WTC11 (cell line): ENCODE results near the gene CSPG4. TPM values are rescaled to one million over a fixed set of nuclear protein-coding genes. Genes with fewer than 3 reads are reported as not detected.

ENCODE experiments used
- ATAC-seq: fragments of 200-7000 bp; cut with Tn5 transposase; 2 replicates; pipeline ENCODE4 v1.10.0; 2021; ENCODE audit warnings: mild to moderate bottlenecking, moderate library complexity
- CTCF ChIA-PET: fragments of 300-600 bp; sonication (Branson Sonifier 250); formaldehyde crosslinking; loops from one replicate; lab custom pipeline; 2021; ENCODE audit warnings: antibody characterized with exemption; lab: Charles Lee
- POLR2A ChIA-PET: fragments of 350-600 bp; sonication (Branson Sonifier 250); formaldehyde crosslinking; loops from one replicate; lab custom pipeline; 2021; ENCODE audit warnings: antibody characterized with exemption; lab: Charles Lee
- DNase-seq: peaks from one replicate; pipeline ENCODE4 v3.0.0; 2021; ENCODE audit warnings: low spot score
- H3K27ac Mint-ChIP-seq: 2 replicates; pipeline ENCODE4 v1.8.0; 2021; ENCODE audit warnings: mixed read lengths
- H3K27me3 Mint-ChIP-seq: 2 replicates; pipeline ENCODE4 v1.8.0; 2021; ENCODE audit warnings: low read depth, mild to moderate bottlenecking, moderate library complexity, mixed read lengths
- H3K36me3 Mint-ChIP-seq: 2 replicates; pipeline ENCODE4 v1.8.0; 2021; ENCODE audit warnings: mixed read lengths
- H3K4me1 Mint-ChIP-seq: 2 replicates; pipeline ENCODE4 v1.8.0; 2022; ENCODE audit warnings: mixed read lengths
- H3K4me3 Mint-ChIP-seq: 2 replicates; pipeline ENCODE4 v1.8.0; 2021; ENCODE audit warnings: mild to moderate bottlenecking, moderate library complexity, mixed read lengths
- H3K9me3 Mint-ChIP-seq: 2 replicates; pipeline ENCODE4 v1.8.0; 2021; ENCODE audit warnings: mixed read lengths
- ATF2 ChIP-seq: sonication (generic); formaldehyde crosslinking; IDR thresholded peaks from 2 replicates; pipeline ENCODE4 v1.8.1; 2022; ENCODE audit warnings: low read depth, missing genetic modification reagents, borderline replicate concordance
- E2F5 ChIP-seq: sonication (generic); formaldehyde crosslinking; IDR thresholded peaks from 2 replicates; pipeline ENCODE4 v1.8.1; 2022; ENCODE audit warnings: mild to moderate bottlenecking, moderate library complexity, missing genetic modification reagents
- ESRRA ChIP-seq: sonication (generic); formaldehyde crosslinking; IDR thresholded peaks from 2 replicates; pipeline ENCODE4 v1.8.1; 2022; ENCODE audit warnings: mild to moderate bottlenecking, missing genetic modification reagents, borderline replicate concordance
- FOXJ3 ChIP-seq: sonication (generic); formaldehyde crosslinking; IDR thresholded peaks from 2 replicates; pipeline ENCODE4 v1.9.0; 2021; ENCODE audit warnings: missing genetic modification reagents, mild to moderate bottlenecking, borderline replicate concordance
- GABPB1 ChIP-seq: sonication (generic); formaldehyde crosslinking; IDR thresholded peaks from 2 replicates; pipeline ENCODE4 v1.8.1; 2023; ENCODE audit warnings: mild to moderate bottlenecking, missing genetic modification reagents
- GTF2I ChIP-seq: fragments of 250-450 bp; sonication (Bioruptor Pico); conservative IDR thresholded peaks from 2 replicates; pipeline ENCODE4 v1.4.0; 2021; ENCODE audit warnings: mild to moderate bottlenecking
- MXD4 ChIP-seq: fragments of 250-450 bp; sonication (Bioruptor Pico); IDR thresholded peaks from 2 replicates; pipeline ENCODE4 v1.8.0; 2021; ENCODE audit warnings: mild to moderate bottlenecking, moderate library complexity, borderline replicate concordance
- NFYB ChIP-seq: sonication (generic); formaldehyde crosslinking; conservative IDR thresholded peaks from 2 replicates; pipeline ENCODE4 v1.8.0; 2022; ENCODE audit warnings: low read depth, missing genetic modification reagents
- SOX15 ChIP-seq: fragments of 250-450 bp; sonication (Bioruptor Pico); IDR thresholded peaks from 2 replicates; pipeline ENCODE4 v1.9.0; 2021; ENCODE audit warnings: mild to moderate bottlenecking
- ZBTB43 ChIP-seq: sonication (generic); formaldehyde crosslinking; IDR thresholded peaks from 2 replicates; pipeline ENCODE4 v1.8.1; 2023; ENCODE audit warnings: mild to moderate bottlenecking, missing genetic modification reagents
- ZMAT4 ChIP-seq: fragments of 250-450 bp; sonication (Bioruptor Pico); IDR thresholded peaks from 2 replicates; pipeline ENCODE4 v1.9.0; 2021; ENCODE audit warnings: mild to moderate bottlenecking
- ZNF317 ChIP-seq: sonication (generic); formaldehyde crosslinking; IDR thresholded peaks from 2 replicates; pipeline ENCODE4 v1.8.1; 2023; ENCODE audit warnings: low read depth, mild to moderate bottlenecking, moderate library complexity, missing genetic modification reagents, borderline replicate concordance
- ZNF416 ChIP-seq: fragments of 250-450 bp; sonication (Bioruptor Pico); IDR thresholded peaks from 2 replicates; pipeline ENCODE4 v1.9.0; 2021; ENCODE audit warnings: mild to moderate bottlenecking, inconsistent platforms
- total RNA-seq: library from RNA; stranded (reverse); gene quantifications from 3 replicates; pipeline ENCODE4 v1.2.3, GENCODE V29; 2021
- TF ChIP-seq, protein P1 (sequence below): sonication (generic); formaldehyde crosslinking; IDR thresholded peaks from 2 replicates; pipeline ENCODE4 v1.8.0; 2023; ENCODE audit warnings: missing genetic modification reagents
- TF ChIP-seq, protein P2 (sequence below): fragments of 250-450 bp; sonication (Bioruptor Pico); IDR thresholded peaks from 2 replicates; pipeline ENCODE4 v1.9.0; 2021; ENCODE audit warnings: moderate library complexity, mild to moderate bottlenecking, inconsistent platforms, borderline replicate concordance
- TF ChIP-seq, protein P3 (sequence below): sonication (generic); formaldehyde crosslinking; conservative IDR thresholded peaks from 2 replicates; pipeline ENCODE4 v1.8.1; 2022; ENCODE audit warnings: mild to moderate bottlenecking, missing genetic modification reagents

The CSPG4 gene
- total RNA-seq, 1 experiment from 2014 or later, result 2.9 TPM

GRCh38 chr15:75647370-75648155 lies 65.1 kb downstream of the CSPG4 start, which contains the start of gene SNX33 (continued):
- TF ChIP-seq ZBTB43 (CRISPR knock-in tag), result peak; percentile 87; the same call in 1 of the 2 replicates

DNA sequence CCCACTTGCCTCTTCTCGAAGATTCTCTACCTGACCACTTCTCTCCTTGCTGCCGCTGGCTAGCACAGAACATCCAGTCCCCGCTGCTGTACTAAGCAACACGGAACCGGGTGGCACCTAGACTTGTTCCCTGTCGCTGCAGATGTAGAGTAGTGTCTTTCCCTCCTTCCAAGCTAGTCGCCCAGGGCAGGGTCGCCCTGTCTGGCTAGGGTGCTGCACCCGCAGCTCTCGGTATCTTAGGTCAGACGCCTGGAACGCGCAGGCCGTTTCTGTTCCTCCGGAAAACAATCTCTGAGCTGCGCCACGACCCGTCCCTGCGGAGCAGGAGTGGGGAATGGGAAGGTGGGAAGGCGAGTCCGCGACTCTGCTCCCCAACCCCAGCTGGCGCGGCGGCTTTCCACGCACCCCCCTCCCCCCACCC lies 65.7 kb downstream of the CSPG4 start:
- Mint-ChIP-seq H3K36me3 (peaks cover 15% of the 10 kb centered on the region), H3K4me3 (peak overlapping the region; percentile 91), H3K27ac (peak overlapping the region; percentile 15; the same call in 1 of the 2 replicates)
- ATAC-seq (peak; percentile 4), DNase-seq (peak; percentile 21)
- TF ChIP-seq GTF2I (CRISPR knock-in tag) (no peak), ZNF317 (CRISPR knock-in tag) (no peak), MXD4 (no peak), FOXJ3 (CRISPR knock-in tag) (no peak), ATF2 (CRISPR knock-in tag) (no peak), SOX15 (CRISPR knock-in tag) (no peak), ESRRA (CRISPR knock-in tag) (no peak)
- TF ChIP-seq, all 79 proteins: peak for 0
- H3K4me1 Mint-ChIP-seq, result peaks cover 45% of the 10 kb centered on the region
- ChIA-PET CTCF (interaction anchor here (0.6 to 2.6 kb wide), 23 partner anchors 9 to 445 kb away, joined by 3 to 18 read pairs (median 7); partner anchors contain the start of genes C15orf39, MAN2C1, PTPN9 and SIN3A), POLR2A (interaction anchor here (0.8 to 2.6 kb wide), 9 partner anchors 9 to 194 kb away, joined by 3 to 34 read pairs (median 6); partner anchors contain the start of genes IMP3, PTPN9, SIN3A and SNUPN)
- no peaks in the 10 kb centered on the region for H3K9me3 Mint-ChIP-seq
- peaks cover 23% of the 10 kb centered on the region for H3K27me3 Mint-ChIP-seq

DNA sequence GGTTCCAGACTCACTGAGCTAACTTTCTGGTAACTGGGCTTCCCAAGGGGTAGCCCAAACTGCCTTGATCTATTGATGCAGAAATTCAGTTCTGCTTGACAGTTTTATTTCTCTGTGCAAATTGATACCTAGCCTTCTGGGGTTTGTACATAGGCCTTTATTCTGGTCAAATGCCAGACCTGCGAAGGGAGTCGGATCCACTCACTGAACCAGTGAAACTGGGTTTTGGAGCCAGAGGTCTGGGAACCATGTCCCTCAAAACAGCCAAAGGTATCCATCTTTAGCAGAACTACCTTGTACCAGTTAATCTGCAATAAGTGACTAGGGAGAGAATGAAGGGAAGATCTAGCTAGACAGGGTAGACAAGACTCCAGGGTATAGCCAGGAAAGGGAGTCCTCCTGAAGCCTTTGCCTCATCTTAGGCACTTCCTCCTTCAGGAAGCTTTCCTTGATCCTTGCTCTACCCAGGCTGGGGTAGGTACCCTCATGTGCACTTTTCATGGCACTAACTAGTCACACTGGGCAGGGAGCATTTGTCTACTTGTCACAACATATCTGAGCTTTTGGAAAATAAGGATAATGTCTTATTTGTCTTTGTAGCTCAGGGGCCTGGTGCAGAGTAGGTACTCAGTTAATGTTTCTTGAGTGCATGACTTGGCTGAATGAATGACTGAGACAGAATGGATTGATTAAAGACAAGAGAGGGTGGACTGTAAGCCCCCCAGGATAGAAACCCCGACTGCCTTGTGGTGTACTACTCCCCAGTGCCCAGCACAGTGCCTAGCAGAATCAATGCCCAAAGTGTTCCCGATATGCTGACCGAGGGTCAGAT lies 66.3 kb downstream of the CSPG4 start:
- ChIA-PET POLR2A (interaction anchor here (1.5 to 2.6 kb wide), 4 partner anchors 20 to 193 kb away, joined by 4 to 34 read pairs (median 13); partner anchors contain the start of genes PTPN9, SIN3A and SNUPN), CTCF (interaction anchor here (0.8 to 2.6 kb wide), 10 partner anchors 8 to 445 kb away, joined by 5 to 18 read pairs (median 10); partner anchors contain the start of genes C15orf39, MAN2C1 and PTPN9)
- H3K4me3 Mint-ChIP-seq, result peak overlapping the region; percentile 91
- peaks cover 15% of the 10 kb centered on the region for H3K36me3 Mint-ChIP-seq
- H3K27me3 Mint-ChIP-seq, result peaks cover 23% of the 10 kb centered on the region
- DNase-seq (no peak), ATAC-seq (no peak)
- peaks cover 39% of the 10 kb centered on the region for H3K4me1 Mint-ChIP-seq
- no peaks in the 10 kb centered on the region for H3K9me3 Mint-ChIP-seq
- H3K27ac Mint-ChIP-seq, result no peak overlapping the region
- TF ChIP-seq, protein P1, sequence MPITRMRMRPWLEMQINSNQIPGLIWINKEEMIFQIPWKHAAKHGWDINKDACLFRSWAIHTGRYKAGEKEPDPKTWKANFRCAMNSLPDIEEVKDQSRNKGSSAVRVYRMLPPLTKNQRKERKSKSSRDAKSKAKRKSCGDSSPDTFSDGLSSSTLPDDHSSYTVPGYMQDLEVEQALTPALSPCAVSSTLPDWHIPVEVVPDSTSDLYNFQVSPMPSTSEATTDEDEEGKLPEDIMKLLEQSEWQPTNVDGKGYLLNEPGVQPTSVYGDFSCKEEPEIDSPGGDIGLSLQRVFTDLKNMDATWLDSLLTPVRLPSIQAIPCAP, result no peak
- TF ChIP-seq FOXJ3 (CRISPR knock-in tag), result no peak
- TF ChIP-seq ZNF416 (CRISPR knock-in tag), result no peak
- no peak for TF ChIP-seq E2F5 (CRISPR knock-in tag)
- TF ChIP-seq GABPB1 (CRISPR knock-in tag), result no peak
- TF ChIP-seq, protein P2, sequence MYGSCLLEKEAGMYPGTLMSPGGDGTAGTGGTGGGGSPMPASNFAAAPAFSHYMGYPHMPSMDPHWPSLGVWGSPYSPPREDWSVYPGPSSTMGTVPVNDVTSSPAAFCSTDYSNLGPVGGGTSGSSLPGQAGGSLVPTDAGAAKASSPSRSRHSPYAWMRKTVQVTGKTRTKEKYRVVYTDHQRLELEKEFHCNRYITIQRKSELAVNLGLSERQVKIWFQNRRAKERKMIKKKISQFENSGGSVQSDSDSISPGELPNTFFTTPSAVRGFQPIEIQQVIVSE (CRISPR knock-in tag), result no peak
- TF ChIP-seq NFYB, result no peak
- TF ChIP-seq ZMAT4 (CRISPR knock-in tag), result no peak
- TF ChIP-seq, protein P3, sequence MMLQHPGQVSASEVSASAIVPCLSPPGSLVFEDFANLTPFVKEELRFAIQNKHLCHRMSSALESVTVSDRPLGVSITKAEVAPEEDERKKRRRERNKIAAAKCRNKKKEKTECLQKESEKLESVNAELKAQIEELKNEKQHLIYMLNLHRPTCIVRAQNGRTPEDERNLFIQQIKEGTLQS (CRISPR knock-in tag), result no peak
- no peak for TF ChIP-seq ATF2 (CRISPR knock-in tag)
